Measurements from ENCODE around the gene MYO3A.
A peak's percentile ranks its signal among the peaks of the same experiment; 100 is the strongest.

Gene MYO3A, protein sequence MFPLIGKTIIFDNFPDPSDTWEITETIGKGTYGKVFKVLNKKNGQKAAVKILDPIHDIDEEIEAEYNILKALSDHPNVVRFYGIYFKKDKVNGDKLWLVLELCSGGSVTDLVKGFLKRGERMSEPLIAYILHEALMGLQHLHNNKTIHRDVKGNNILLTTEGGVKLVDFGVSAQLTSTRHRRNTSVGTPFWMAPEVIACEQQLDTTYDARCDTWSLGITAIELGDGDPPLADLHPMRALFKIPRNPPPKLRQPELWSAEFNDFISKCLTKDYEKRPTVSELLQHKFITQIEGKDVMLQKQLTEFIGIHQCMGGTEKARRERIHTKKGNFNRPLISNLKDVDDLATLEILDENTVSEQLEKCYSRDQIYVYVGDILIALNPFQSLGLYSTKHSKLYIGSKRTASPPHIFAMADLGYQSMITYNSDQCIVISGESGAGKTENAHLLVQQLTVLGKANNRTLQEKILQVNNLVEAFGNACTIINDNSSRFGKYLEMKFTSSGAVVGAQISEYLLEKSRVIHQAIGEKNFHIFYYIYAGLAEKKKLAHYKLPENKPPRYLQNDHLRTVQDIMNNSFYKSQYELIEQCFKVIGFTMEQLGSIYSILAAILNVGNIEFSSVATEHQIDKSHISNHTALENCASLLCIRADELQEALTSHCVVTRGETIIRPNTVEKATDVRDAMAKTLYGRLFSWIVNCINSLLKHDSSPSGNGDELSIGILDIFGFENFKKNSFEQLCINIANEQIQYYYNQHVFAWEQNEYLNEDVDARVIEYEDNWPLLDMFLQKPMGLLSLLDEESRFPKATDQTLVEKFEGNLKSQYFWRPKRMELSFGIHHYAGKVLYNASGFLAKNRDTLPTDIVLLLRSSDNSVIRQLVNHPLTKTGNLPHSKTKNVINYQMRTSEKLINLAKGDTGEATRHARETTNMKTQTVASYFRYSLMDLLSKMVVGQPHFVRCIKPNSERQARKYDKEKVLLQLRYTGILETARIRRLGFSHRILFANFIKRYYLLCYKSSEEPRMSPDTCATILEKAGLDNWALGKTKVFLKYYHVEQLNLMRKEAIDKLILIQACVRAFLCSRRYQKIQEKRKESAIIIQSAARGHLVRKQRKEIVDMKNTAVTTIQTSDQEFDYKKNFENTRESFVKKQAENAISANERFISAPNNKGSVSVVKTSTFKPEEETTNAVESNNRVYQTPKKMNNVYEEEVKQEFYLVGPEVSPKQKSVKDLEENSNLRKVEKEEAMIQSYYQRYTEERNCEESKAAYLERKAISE (N-terminal part only)

DNA sequence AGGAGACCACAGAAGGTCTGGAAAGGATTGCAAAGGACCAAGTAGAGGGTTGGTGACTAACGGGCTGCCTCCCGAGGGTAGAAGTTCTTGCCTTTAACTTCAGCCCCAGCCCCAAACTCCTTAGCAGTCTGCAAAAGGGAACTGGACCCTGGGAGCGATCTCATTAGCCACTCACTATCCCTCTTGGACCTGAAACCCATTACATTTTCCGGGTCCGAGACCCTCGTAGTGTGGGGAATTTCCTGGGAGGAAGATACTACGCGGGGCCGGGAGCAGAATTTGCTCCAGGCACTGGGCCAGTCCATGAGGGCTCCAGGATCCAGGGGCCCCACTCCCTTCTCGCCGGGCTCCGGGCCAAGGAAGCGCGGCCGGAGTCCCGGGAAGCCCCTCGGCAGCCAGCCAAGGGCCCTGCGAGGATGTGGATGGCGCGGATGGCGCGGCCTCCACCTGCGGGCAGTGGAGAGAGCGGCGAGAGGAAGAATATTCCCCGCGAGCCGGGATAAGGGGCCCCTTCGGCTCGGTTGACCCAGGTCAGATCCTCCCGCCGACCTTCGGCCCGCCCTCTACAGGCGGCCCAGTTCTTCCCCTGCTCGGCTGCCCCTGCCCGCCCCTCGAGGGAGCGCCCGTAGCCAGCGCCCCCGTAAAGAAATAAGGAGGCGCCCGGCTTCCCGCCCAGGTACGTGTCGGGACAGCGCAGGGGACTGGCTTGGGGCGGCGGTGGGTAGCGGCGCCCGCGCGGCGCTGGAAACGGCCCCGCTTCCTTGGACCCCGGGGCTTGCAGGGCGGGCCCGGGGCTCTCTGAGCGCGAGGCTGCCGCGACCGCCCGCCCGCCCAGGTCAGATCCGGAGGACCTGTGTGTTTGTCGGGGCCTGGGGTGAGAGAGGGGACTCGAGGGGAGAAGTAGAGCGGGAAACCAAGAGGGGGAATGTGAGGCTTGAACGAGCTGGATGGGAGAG, at the start of gene MYO3A:
TSS of gene MYO3A (plus strand) at position 577 of the 956 bp plus-strand sequence. CDS start 17,882 bp downstream, outside the sequence.
- peak; percentile 60 for DNase-seq

DNA sequence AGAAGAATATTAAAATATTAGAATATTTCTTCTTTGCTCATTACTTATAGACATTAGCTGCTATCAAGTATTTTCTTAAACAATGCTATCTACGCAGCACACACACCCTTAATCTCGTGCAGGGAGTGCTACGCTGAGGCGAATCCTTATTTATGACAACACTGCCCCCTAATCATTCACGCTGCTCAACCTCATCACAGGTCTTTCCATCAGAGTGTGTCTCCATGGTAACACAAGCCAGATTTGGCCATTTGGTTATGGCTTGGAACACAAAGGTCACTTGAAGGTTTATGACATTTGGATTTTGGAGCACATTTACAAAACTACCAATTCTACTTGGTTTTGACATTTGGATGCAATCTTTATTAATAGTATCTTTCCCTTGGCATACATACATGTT, 45.4 kb upstream of the MYO3A start:
- DNase-seq = no peak

DNA sequence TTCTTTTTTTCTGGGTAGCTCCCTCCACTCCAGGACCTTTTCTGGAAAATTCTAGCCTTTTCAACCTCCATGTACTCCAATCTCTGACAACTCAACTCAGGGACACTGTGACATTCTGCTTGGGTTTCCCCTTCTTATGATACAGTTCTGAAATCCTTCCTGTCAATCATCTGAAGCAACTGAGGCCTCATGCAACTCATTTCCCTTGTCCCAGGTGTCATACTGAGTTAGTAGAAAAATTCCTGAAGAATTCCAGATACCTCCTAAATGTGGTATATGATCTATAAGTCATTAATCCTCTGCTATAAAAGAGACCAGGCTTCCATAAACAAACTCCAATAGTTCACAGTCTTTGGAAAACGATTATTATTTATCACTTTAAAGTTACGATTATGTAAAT, 43.0 kb upstream of the MYO3A start:
- no peak for DNase-seq

- DNase-seq = no peak
These were observed 38.2 kb upstream of the MYO3A start for GRCh38 chr10:25895856-25896255.

GRCh38 chr10:25896421-25896820, 37.6 kb upstream of the MYO3A start:
- no peak for DNase-seq

- DNase-seq = no peak
These were observed 34.7 kb upstream of the MYO3A start for GRCh38 chr10:25899304-25899703.

DNA sequence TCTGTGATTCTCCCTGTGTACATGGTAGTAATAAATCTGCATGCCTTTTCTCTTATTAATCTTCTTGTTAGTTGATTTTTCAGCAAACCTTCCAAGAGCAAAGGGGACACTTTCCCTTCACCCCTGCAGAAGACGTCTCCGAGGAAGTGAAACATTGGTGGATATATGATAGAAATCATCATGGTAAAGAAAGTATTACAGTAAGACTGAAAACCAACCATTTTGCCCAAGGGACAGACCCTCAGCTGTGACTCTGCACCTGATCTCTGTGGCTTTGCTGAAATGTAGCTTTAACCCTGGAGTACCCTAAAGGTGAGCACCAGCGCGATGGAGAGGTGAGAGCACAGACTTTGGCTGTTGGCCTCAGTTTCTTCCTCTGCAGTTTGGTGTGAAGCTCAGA, 32.8 kb upstream of the MYO3A start:
- DNase-seq = no peak

DNA sequence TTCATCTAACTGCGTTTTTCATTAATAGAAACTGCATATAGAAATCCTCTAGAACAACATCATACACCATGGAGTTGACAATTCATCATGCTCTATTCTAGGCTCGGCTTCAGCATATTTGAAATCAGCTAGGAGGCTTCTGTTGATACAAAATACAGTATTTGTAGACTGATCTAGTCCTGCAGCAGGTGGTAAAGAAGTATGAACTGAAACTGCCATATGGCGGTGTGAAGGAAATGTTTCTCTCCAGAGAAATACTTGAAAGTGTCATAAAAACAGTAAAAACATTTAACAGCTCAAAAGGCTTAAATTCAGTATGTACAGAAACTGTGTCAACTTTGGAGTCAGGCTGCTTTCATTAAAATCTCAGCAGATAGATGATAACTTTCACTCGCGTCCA, 32.0 kb upstream of the MYO3A start:
- no peak for DNase-seq

DNA sequence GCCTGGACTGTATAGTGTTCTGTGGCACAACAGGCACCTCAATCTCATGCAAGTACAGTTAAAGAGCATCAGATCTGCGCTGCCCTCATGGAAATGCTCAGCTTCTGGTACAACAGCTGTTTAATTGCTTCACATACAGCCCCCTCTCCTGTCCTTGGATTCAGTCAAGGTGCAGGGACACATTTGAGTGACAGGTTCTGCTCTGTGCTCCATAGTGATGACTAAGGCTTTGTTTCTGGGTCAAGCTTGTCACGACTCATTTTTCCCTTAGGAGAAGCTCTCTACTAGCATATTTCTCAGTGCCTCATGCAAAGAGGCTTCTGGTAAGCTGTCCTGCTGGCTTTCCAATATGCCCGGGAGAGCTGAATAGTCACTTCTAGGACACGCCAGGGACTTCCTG, 26.8 kb upstream of the MYO3A start:
- no peak for DNase-seq

- DNase-seq = no peak
These were observed 21.2 kb upstream of the MYO3A start for GRCh38 chr10:25912866-25913265.

GRCh38 chr10:25914776-25915175, 19.3 kb upstream of the MYO3A start:
- no peak for DNase-seq

DNA sequence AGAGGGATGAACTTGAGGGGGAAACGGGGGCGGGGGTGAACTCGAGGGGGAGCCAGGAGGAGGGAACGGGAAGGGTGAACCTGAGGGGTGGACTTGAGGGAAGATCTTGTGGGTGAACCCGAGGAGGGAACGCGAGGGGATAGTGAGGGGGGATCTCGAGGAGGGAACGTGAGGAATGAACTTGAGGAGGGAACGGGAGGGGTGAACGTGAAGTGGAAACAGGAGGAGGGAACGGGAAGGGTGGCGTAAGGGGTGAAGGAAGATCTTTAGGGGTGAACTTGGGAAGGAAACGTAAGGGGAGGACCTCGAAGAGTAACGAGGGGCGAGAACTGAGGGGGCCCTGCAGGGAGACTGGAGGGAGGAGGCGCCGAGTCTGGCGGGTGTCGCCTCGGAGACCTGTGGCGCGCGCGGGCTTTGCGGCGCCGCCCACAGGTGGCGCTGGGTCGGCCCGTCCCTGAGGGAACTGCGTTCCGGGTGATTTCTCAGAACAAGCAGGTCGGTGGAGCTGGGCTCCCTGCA, 651 bp downstream of the MYO3A start:
- peak; percentile 53 for DNase-seq

DNA sequence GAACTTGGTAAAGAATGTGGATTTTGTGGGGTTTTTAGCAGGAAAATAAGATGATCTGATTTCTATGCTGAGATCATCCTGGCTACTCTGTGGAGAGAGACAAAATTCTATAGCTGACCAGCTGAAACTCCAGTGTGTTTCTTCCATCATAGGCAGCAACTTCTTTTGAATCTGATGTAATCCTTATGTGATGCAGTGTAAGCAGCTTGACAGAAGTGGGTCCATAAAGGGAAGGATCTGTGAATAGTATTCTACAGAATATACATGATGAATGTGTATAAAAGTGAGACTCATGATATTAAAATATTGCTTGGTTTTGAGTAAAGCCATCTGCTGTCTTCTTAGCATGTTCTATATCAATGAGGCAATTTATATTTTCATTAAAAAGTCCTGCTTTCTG, 4.4 kb downstream of the MYO3A start:
- DNase-seq = no peak

- no peak for DNase-seq
These were observed 10.7 kb downstream of the MYO3A start for GRCh38 chr10:25944771-25945170.

DNA sequence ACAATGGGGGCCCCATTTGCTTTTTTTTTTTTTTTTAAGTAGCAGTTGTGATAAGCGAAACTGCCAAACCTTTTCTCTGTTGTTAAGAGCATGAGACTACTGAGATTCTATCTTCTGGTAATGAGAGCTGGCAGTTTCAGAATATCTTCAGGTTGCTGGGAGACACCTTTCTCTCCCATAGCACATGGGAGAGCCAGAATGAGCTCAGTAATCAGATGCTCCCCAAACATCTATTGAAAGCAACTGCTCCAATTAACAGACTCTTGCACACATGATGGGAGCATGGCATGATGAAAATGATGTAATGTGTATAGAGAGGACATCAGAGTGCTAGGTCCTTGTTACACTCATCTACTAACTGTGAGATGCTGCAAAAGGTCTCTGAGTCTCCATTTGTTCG, 18.8 kb downstream of the MYO3A start:
- DNase-seq = no peak

GRCh38 chr10:25954851-25955250, 20.8 kb downstream of the MYO3A start:
- DNase-seq = no peak

DNA sequence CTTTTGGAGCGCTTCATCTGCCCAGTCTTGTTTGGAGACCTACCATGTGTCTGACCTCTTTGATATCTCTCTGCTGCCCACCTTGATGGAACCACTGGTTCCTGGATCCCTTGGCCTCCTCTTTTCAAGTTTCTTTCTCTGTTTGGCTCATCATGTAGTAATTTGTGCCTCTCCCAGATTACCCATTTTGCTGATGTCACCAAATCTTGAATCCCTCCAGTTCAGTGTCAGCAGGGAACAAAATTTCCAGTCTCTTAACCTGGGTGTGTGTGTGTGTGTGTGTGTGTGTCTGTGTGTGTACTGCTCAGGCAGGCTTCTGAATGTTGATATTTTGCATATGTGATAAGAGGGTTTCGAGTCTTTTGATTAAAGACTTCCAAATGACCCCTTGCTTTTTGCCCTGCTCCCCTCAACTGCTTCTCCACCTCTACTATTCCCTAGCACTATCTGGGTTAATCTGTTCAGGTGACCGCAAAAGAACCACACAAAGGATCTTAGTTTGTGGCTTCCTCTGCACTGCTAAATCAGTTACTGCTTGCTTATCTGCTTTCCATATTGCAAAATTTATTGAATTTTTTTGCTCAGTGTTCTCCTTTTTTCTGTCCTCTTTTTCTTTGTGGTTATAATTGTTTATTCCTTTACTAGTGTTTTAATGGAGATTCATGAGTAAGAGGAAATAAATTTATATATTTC, 25.7 kb downstream of the MYO3A start:
- no peak for DNase-seq

GRCh38 chr10:25965584-25965983, 31.6 kb downstream of the MYO3A start:
- DNase-seq = no peak

DNA sequence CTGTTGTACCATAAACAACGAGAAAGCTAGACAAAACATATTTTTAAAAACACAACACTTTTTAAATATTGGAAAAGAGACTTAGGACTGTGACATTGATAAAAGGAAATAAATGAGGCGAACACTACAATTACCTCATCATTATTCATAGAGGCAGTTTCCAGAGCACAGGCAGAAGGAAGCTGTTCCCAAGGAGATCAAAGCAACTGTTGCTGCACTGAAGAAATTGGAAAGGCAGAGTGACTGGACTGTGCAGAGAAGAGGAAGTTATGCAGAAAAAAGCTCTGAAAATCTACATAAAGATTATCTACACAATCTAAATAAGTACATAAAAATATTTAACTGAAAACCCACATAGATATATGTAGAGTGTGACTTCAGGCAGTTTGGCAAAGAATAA, 32.8 kb downstream of the MYO3A start:
- DNase-seq = no peak

GRCh38 chr10:25972631-25973030, 38.6 kb downstream of the MYO3A start:
- DNase-seq = no peak

DNA sequence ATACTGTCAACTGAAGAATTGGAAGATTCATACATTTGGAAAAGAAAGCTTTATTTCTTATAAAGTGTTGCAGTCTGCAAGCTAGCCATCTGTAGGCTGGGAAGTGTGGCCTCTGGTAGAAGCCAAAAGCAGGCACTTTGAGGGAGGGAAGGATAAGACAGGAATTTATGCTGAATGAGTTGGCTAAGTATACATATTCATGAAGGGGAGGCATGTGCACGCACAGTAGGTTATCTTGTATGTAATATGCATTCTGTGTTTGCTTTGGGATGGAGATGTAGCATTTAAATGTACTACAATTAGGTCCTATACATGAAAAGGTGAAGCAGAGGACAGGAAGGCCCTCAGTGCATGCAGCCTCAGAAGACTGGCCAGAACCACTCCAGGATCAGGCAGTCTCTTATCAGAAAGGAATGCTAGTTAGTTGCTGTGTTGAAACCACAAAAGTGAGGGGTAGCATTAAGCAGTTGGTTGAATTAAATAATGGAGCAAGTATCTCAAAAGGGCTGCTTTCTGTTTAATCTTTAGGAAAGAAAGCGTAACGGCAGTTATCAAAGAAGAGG, 40.9 kb downstream of the MYO3A start:
- DNase-seq = no peak

Measured in right forelimb (tissue), 1 donor.